ENCODE data around the gene TOMM70.

TOMM70 gene

DNA sequence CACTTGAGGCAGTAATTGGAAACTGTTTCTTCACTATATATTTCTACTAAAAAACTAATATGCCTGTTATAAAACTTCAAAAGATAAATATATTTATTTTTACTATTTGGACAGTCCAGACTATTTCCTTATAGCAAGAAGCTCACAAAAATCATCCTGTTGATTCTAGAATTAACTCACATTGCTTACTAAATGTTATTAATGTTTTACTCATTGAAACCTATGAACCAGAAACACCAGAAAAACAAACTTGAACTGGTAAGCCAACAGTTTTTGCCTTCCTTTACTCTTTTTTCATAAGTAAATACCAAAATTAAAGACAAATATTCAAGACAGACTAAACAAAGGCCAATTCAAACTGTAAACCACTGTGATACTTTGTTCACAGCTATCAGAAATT, 26.4 kb downstream of the TOMM70 start:
- Mint-ChIP-seq H3K4me1 (no peaks in the 10 kb centered on the region), H3K9me3 (no peaks in the 10 kb centered on the region), H3K36me3 (ENCODE audit: low read depth) (peaks cover 46% of the 10 kb centered on the region), H3K4me3 (no peak overlapping the region), H3K27me3 (ENCODE audit: low read depth, poor library complexity) (no peaks in the 10 kb centered on the region), H3K27ac (no peak overlapping the region)
- TF ChIP-seq CTCF (IDR thresholded peaks at IDR 0.05): no peak
- no peak for DNase-seq

DNA sequence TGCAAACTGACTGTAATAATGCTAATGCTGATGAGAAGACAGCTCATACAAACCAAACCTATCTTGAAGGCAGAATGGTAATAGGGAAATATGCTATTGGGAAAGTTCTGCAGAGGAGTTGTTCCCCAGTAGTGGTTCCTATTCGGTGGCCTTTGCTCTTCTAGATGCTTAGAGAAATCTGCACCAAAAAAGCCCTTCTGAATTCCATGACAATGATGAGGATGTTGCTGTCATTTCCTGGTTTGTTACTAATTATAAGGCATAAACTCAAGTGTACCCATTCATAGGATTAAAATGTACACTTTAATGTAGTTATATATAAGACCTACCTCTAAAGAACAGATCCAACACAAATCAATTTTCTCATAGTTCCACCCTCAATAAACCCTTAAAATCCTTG, 30.1 kb downstream of the TOMM70 start:
- Mint-ChIP-seq H3K27me3 (ENCODE audit: low read depth, poor library complexity) (no peaks in the 10 kb centered on the region), H3K4me1 (no peaks in the 10 kb centered on the region), H3K36me3 (ENCODE audit: low read depth) (peaks cover 33% of the 10 kb centered on the region), H3K9me3 (no peaks in the 10 kb centered on the region), H3K4me3 (no peak overlapping the region), H3K27ac (no peak overlapping the region)
- DNase-seq: no peak
- TF ChIP-seq CTCF (IDR thresholded peaks at IDR 0.05): no peak

DNA sequence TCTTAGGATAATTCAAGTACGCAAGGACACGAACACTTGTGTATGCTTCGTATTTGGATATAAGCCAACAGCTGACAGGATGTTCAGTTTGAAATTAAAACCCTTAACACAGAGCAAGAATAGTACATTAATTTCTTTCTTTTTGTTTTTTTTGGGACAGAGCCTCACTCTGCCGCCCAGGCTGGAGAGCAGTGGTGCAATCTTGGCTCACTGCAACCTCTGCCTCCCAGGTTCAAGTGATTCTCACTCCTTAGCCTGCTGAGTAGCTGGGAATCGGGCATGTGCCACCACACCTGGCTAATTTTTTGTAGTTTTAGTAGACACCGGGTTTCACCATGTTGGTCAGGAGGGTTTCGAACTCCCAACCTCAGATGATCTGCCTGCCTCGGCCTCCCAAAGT, 32.4 kb downstream of the TOMM70 start:
- no peaks in the 10 kb centered on the region for H3K27me3 Mint-ChIP-seq (ENCODE audit: low read depth, poor library complexity)
- no peak overlapping the region for H3K4me3 Mint-ChIP-seq
- H3K27ac Mint-ChIP-seq: no peak overlapping the region
- DNase-seq: no peak
- no peaks in the 10 kb centered on the region for H3K9me3 Mint-ChIP-seq
- H3K36me3 Mint-ChIP-seq (ENCODE audit: low read depth): peaks cover 57% of the 10 kb centered on the region
- no peaks in the 10 kb centered on the region for H3K4me1 Mint-ChIP-seq
- no peak for TF ChIP-seq CTCF (IDR thresholded peaks at IDR 0.05)

DNA sequence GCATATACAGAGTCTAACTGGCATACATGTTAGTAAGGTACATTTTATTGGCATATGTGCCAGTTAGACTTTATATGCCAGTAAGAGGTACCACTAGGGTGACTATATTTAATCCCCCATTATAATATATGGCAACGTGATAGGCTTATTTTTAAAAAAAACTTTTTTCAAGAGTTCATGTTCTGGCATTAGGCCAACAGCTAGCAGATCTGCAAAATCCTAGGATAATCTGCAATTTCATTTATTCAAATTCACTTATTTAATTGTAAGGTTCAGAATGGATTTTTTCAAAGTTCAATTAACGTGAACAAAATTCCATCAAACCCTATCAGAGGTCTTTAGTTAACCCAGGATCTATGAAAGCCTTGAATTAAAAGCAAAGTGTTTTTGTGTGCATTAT, 34.5 kb downstream of the TOMM70 start:
- no peak for TF ChIP-seq CTCF (IDR thresholded peaks at IDR 0.05)
- Mint-ChIP-seq H3K27me3 (ENCODE audit: low read depth, poor library complexity) (no peaks in the 10 kb centered on the region), H3K27ac (no peak overlapping the region), H3K4me1 (no peaks in the 10 kb centered on the region), H3K36me3 (ENCODE audit: low read depth) (peaks cover 70% of the 10 kb centered on the region), H3K9me3 (peaks cover 4% of the 10 kb centered on the region), H3K4me3 (no peak overlapping the region)
- no peak for DNase-seq

GRCh38 chr3:100364421-100364820, 36.5 kb downstream of the TOMM70 start:
- no peak for TF ChIP-seq CTCF (IDR thresholded peaks at IDR 0.05)
- Mint-ChIP-seq H3K4me1 (no peaks in the 10 kb centered on the region), H3K9me3 (peaks cover 4% of the 10 kb centered on the region), H3K36me3 (ENCODE audit: low read depth) (peaks cover 69% of the 10 kb centered on the region), H3K27ac (no peak overlapping the region), H3K4me3 (no peak overlapping the region), H3K27me3 (ENCODE audit: low read depth, poor library complexity) (no peaks in the 10 kb centered on the region)
- no peak for DNase-seq

- Mint-ChIP-seq H3K9me3 (peaks cover 4% of the 10 kb centered on the region), H3K36me3 (ENCODE audit: low read depth) (peaks cover 65% of the 10 kb centered on the region), H3K27me3 (ENCODE audit: low read depth, poor library complexity) (no peaks in the 10 kb centered on the region), H3K4me3 (no peak overlapping the region), H3K27ac (peak overlapping the region; percentile 72), H3K4me1 (no peaks in the 10 kb centered on the region)
- no peak for DNase-seq
- TF ChIP-seq CTCF (IDR thresholded peaks at IDR 0.05): no peak
Observed at GRCh38 chr3:100361897-100362296, 39.0 kb downstream of the TOMM70 start.
